Neural progenitor cell (in vitro differentiated cells): Measurements from ENCODE around the gene RAB35.

Experiments
- CTCF ChIP-seq: fragments of 200-600 bp; sonication (generic); IDR thresholded peaks from 2 replicates; pipeline ENCODE4 v1.5.1; 2017; ENCODE audit warnings: antibody characterized with exemption, mild to moderate bottlenecking
- EZH2 ChIP-seq: fragments of 200-600 bp; sonication (generic); IDR thresholded peaks from 2 replicates; pipeline ENCODE4 v1.6.1; 2017; ENCODE audit warnings: antibody characterized with exemption, mild to moderate bottlenecking, moderate library complexity
- EZH2phosphoT487 ChIP-seq: fragments of 200-600 bp; sonication (generic); IDR thresholded peaks from 2 replicates; pipeline ENCODE4 v1.6.1; 2017; ENCODE audit warnings: antibody characterized with exemption

- TF ChIP-seq EZH2phosphoT487: no peak
- no peak for TF ChIP-seq CTCF
- TF ChIP-seq EZH2: no peak
These were observed 1.5 kb downstream of the RAB35 start for GRCh38 chr12:120115066-120115465.
